Hepatocyte (in vitro differentiated cells): ENCODE data around the gene ABHD2. TPM values are rescaled to one million over a fixed set of nuclear protein-coding genes. Genes with fewer than 3 reads are reported as not detected.

Experiments
- DNase-seq: peaks from one replicate; pipeline ENCODE4 v3.0.0-alpha.2; 2016; ENCODE audit warnings: low spot score
- H2AFZ ChIP-seq: fragments of 200-600 bp; sonication (generic); 2 replicates; pipeline ENCODE4 v1.6.0; 2016; ENCODE audit warnings: antibody characterized with exemption, mild to moderate bottlenecking
- H3K27ac ChIP-seq: fragments of 200-600 bp; sonication (generic); 2 replicates; pipeline ENCODE4 v1.5.1; 2016; ENCODE audit warnings: mild to moderate bottlenecking
- H3K27me3 ChIP-seq: fragments of 200-600 bp; sonication (generic); 2 replicates; pipeline ENCODE4 v1.6.1; 2016
- H3K36me3 ChIP-seq: fragments of 200-600 bp; sonication (generic); replicated peaks from 2 replicates; pipeline ENCODE4 v1.5.1; 2016; ENCODE audit warnings: low read depth; ENCODE audit not compliant: insufficient read depth
- H3K4me1 ChIP-seq: fragments of 200-600 bp; sonication (generic); 2 replicates; pipeline ENCODE4 v1.5.1; 2016; ENCODE audit warnings: mild to moderate bottlenecking, moderate library complexity; ENCODE audit not compliant: insufficient read depth
- H3K4me2 ChIP-seq: fragments of 200-600 bp; sonication (generic); 2 replicates; pipeline ENCODE4 v1.6.0; 2016
- H3K4me3 ChIP-seq: fragments of 200-600 bp; sonication (generic); 2 replicates; pipeline ENCODE4 v1.5.1; 2016; ENCODE audit warnings: mild to moderate bottlenecking
- H3K79me2 ChIP-seq: fragments of 200-600 bp; sonication (generic); 2 replicates; pipeline ENCODE4 v1.6.0; 2017; ENCODE audit warnings: mild to moderate bottlenecking
- H3K9me2 ChIP-seq: fragments of 200-600 bp; sonication (generic); replicated peaks from 2 replicates; pipeline ENCODE4 v1.6.0; 2017; ENCODE audit warnings: mild to moderate bottlenecking; ENCODE audit not compliant: insufficient read depth
- H3K9me3 ChIP-seq: fragments of 200-600 bp; sonication (generic); 2 replicates; pipeline ENCODE4 v1.5.1; 2016; ENCODE audit warnings: low read depth, mild to moderate bottlenecking
- H4K20me1 ChIP-seq: fragments of 200-600 bp; sonication (generic); 2 replicates; pipeline ENCODE4 v1.6.0; 2016; ENCODE audit warnings: mild to moderate bottlenecking; ENCODE audit not compliant: insufficient read depth, poor library complexity, severe bottlenecking
- EZH2 ChIP-seq: fragments of 200-600 bp; sonication (generic); IDR thresholded peaks from 2 replicates; pipeline ENCODE4 v1.6.1; 2016; ENCODE audit warnings: antibody characterized with exemption, mild to moderate bottlenecking, borderline replicate concordance
- EZH2phosphoT487 ChIP-seq: fragments of 200-600 bp; sonication (generic); IDR thresholded peaks from one replicate; pipeline ENCODE4 v1.6.1; 2018; ENCODE audit warnings: antibody characterized with exemption, mild to moderate bottlenecking, low read depth, moderate library complexity; ENCODE audit not compliant: unreplicated experiment, severe bottlenecking
- WGBS: methylation state at CpG from one replicate; pipeline ENCODE4 v1.1.6; 2016; ENCODE audit warnings: low lambda C conversion rate; ENCODE audit errors: missing lambda C conversion rate; 5-methylcytosine and 5-hydroxymethylcytosine counted together
- polyA plus RNA-seq: library from polyadenylated mRNA; unstranded; fragments of >200 nt; fragmentation: Nextera tagmentation; extraction: Ambion mirVana; gene quantifications from 2 replicates; pipeline ENCODE4 v1.2.1, GENCODE V29; 2016
- total RNA-seq: library from RNA; depleted of rRNA; stranded (reverse); fragments of >200 nt; gene quantifications from 2 replicates; pipeline ENCODE4 v1.2.3, GENCODE V29; 2014
- TF ChIP-seq, protein P1 (sequence below): fragments of 200-600 bp; sonication (generic); IDR thresholded peaks from 2 replicates; pipeline ENCODE4 v1.5.1; 2016; ENCODE audit warnings: antibody characterized with exemption, mild to moderate bottlenecking; ENCODE audit not compliant: poor library complexity

Gene ABHD2
- total and polyA plus RNA-seq, 2 experiments from 2014 or later = 11.7 to 59.7 TPM

DNA sequence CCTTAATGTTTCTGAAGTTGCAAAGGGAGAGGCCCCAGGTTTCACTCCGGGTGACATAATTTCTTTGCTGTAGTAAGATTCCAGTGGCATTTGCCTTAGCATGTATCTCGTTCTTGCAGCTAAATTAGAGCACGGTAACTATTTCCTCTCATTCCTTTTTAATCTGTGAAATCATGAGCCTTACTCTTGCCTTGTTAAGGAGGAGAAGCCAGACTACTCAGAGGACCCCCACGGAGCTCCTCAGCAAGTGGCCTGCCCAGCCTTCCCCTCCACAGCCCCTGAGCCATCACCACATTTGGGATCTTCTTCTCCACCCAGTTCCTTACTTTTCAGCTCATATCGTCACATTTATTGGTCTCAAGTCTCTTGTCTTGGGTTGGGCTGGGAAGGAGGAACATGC is 54.2 kb downstream of the ABHD2 start:
- TF ChIP-seq, protein P1, sequence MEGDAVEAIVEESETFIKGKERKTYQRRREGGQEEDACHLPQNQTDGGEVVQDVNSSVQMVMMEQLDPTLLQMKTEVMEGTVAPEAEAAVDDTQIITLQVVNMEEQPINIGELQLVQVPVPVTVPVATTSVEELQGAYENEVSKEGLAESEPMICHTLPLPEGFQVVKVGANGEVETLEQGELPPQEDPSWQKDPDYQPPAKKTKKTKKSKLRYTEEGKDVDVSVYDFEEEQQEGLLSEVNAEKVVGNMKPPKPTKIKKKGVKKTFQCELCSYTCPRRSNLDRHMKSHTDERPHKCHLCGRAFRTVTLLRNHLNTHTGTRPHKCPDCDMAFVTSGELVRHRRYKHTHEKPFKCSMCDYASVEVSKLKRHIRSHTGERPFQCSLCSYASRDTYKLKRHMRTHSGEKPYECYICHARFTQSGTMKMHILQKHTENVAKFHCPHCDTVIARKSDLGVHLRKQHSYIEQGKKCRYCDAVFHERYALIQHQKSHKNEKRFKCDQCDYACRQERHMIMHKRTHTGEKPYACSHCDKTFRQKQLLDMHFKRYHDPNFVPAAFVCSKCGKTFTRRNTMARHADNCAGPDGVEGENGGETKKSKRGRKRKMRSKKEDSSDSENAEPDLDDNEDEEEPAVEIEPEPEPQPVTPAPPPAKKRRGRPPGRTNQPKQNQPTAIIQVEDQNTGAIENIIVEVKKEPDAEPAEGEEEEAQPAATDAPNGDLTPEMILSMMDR = no peak
- TF ChIP-seq EZH2 = no peak
- no peak for TF ChIP-seq EZH2phosphoT487
- Histone ChIP-seq H3K4me2 (no peak overlapping the region), H3K4me3 (no peak overlapping the region), H3K9me3 (no peaks in the 10 kb centered on the region), H3K9me2 (no peaks in the 10 kb centered on the region), H4K20me1 (no peaks in the 10 kb centered on the region), H3K27me3 (no peaks in the 10 kb centered on the region), H3K79me2 (peaks cover 11% of the 10 kb centered on the region), H3K4me1 (peaks cover 3% of the 10 kb centered on the region), H3K27ac (no peak overlapping the region), H3K36me3 (no peaks in the 10 kb centered on the region), H2AFZ (no peak overlapping the region)
- WGBS = 85% methylated on average over 5 of the region's 5 CpGs
- no peak for DNase-seq

DNA sequence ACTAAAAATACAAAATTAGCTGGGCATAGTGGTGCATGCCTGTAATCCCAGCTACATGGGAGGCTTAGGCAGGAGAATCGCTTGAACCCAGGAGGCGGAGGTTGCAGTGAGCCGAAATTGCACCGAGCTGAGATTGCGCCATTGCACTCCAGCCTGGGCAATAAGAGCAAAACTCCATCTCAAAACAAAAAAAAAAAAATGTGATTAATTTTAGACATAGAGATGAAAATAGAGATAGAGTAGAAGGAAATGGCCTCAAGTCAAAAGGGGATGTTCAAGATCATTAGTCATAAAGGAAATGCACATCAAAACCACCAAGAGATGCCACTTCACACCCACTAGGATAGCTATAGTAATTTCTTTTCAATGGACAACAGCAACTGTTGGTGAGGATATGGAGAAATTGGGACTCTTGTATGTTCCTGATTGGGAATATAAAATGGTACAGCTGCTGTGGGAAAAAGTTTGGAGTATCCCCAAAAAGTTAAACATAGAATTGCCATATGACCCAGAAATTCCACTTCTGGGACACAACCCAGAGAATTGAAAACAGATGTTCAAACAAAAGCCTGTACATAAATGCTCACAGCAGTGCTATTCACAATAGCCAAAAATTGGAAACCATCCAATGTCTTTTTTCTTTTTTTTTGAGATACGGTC is 55.4 kb downstream of the ABHD2 start:
- no peak overlapping the region for H3K4me2 ChIP-seq
- peak overlapping the region; percentile 52 for H3K27ac ChIP-seq
- no peaks in the 10 kb centered on the region for H3K36me3 ChIP-seq
- TF ChIP-seq, protein P1 = no peak
- TF ChIP-seq EZH2phosphoT487 (no peak), EZH2 (no peak)
- WGBS = 91% methylated on average over 6 of the region's 6 CpGs
- no peak for DNase-seq
- H3K4me1 ChIP-seq = no peaks in the 10 kb centered on the region
- no peaks in the 10 kb centered on the region for H3K9me2 ChIP-seq
- H3K79me2 ChIP-seq = peaks cover 8% of the 10 kb centered on the region
- H2AFZ ChIP-seq = no peak overlapping the region
- no peaks in the 10 kb centered on the region for H3K27me3 ChIP-seq
- H4K20me1 ChIP-seq = no peaks in the 10 kb centered on the region
- H3K4me3 ChIP-seq = no peak overlapping the region
- H3K9me3 ChIP-seq = no peaks in the 10 kb centered on the region

DNA sequence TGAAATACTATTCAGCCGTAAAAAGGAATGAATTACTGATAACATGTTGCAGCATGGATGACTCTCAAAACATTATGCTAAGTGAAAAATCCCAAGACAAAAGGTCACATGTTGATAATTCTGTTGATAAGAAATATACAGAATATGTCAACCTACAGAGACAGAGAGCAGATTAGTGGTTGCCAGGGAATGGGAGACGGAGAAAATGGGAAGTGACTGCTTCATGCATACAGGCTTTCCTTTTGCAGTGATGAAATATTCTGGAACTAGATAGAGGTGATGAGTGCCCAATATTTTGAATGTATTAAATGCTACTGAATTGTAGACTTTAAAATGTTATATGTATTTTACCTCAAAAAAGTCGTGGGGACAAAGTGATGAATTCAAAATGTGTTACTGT is 56.2 kb downstream of the ABHD2 start:
- H3K27ac ChIP-seq = no peak overlapping the region
- no peak overlapping the region for H3K4me3 ChIP-seq
- no peaks in the 10 kb centered on the region for H3K9me2 ChIP-seq
- H3K27me3 ChIP-seq = no peaks in the 10 kb centered on the region
- TF ChIP-seq EZH2phosphoT487 = no peak
- no peaks in the 10 kb centered on the region for H3K36me3 ChIP-seq
- H3K4me2 ChIP-seq = no peak overlapping the region
- H4K20me1 ChIP-seq = no peaks in the 10 kb centered on the region
- DNase-seq = no peak
- no peaks in the 10 kb centered on the region for H3K9me3 ChIP-seq
- no peak overlapping the region for H2AFZ ChIP-seq
- H3K79me2 ChIP-seq = peaks cover 8% of the 10 kb centered on the region
- WGBS = 94% methylated on average over 3 of the region's 3 CpGs
- H3K4me1 ChIP-seq = no peaks in the 10 kb centered on the region

DNA sequence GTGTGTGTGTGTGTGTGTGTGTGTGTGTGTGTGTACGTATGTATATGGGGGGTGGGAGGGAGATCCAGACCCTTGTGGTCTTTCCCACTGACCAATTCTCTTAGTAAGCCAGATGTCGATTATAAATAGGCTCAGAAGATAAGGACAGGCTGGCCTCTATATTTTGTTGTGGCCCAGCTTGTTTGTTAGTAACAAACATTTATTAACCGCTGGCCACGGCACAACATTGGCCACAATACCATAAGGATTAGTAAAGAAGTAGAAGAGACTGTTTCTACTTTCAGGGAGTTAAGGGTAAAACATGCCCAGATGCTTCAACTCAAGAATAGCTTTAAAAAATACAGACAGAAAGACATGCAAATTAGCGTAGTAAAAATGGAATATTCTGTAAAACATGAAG is 58.1 kb downstream of the ABHD2 start:
- no peaks in the 10 kb centered on the region for H3K27me3 ChIP-seq
- H3K4me2 ChIP-seq = no peak overlapping the region
- H4K20me1 ChIP-seq = no peaks in the 10 kb centered on the region
- no peak overlapping the region for H3K4me3 ChIP-seq
- peaks cover 17% of the 10 kb centered on the region for H3K4me1 ChIP-seq
- TF ChIP-seq EZH2phosphoT487 = no peak
- H3K9me2 ChIP-seq = no peaks in the 10 kb centered on the region
- 86% methylated on average over 5 of the region's 5 CpGs for WGBS
- no peak for DNase-seq
- no peaks in the 10 kb centered on the region for H3K9me3 ChIP-seq
- no peak overlapping the region for H3K27ac ChIP-seq
- H2AFZ ChIP-seq = no peak overlapping the region
- no peaks in the 10 kb centered on the region for H3K36me3 ChIP-seq
- H3K79me2 ChIP-seq = peaks cover 8% of the 10 kb centered on the region
